Activated T-helper 9 cell treated with anti-CD3 and anti-CD28 coated beads, Interleukin-2, amount 50 U/mL, for 16 hours (primary cell): Measurements from ENCODE around the gene ARHGEF11.

Source experiments
- DNase-seq: peaks from one replicate; pipeline ENCODE4 v3.0.0-alpha.2; 2020; ENCODE audit warnings: low read depth

ARHGEF11 gene

DNA sequence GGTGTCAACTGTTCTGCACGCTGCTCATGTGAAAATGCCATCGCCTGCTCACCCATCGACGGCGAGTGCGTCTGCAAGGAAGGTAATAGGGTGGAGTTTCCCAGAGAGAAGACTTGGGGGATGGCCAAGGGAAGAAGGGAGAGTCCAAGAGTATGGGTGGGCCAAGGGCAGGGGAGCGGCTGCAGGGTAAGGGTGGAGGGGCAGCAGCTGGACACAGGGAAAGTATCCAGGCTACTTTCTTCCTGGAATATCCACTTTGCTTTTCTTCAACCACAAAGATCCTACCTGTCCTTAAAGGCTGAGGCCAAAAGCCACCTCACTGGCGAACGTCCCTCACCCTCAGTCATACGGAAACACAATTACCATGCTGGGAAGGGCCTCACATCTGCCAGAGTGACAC, 136.6 kb downstream of the ARHGEF11 start:
- DNase-seq = no peak

DNA sequence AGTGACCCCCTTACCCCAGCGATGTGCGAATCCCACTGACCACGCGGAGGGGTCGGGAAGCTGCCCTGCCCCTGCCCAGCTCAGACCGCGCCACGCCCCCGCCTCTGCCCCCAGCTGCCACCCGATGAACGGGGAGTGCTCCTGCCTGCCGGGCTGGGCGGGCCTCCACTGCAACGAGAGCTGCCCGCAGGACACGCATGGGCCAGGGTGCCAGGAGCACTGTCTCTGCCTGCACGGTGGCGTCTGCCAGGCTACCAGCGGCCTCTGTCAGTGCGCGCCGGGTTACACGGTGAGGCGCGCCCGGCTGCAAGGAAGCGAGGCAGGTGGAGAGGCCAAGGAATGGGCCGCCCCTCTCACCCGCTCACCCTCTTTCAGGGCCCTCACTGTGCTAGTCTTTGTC, 137.0 kb downstream of the ARHGEF11 start:
- DNase-seq = no peak

DNA sequence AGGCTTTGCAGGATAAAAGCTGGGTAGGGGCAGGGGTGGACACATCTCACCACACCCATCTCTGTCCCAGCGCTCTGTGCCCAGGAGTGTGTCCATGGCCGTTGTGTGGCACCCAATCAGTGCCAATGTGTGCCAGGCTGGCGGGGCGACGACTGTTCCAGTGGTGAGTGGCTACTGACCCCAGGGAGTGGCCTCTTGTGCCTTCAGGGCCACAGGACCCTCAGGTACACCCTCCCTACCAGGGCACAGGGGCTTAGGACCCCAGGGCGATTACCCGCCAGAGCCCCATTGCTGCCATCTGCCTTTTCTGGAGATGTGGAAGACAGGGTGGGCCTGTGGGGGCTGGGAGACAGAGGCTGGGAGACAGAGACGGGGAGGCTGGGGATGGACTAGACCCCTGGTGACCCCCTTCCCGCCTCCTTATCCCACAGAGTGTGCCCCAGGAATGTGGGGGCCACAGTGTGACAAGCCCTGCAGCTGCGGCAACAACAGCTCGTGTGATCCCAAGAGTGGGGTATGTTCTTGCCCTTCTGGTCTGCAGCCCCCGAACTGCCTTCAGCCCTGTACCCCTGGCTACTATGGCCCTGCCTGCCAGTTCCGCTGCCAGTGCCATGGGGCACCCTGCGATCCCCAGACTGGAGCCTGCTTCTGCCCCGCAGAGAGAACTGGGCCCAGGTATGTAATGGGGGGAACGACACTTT, 139.2 kb downstream of the ARHGEF11 start:
- no peak for DNase-seq

DNA sequence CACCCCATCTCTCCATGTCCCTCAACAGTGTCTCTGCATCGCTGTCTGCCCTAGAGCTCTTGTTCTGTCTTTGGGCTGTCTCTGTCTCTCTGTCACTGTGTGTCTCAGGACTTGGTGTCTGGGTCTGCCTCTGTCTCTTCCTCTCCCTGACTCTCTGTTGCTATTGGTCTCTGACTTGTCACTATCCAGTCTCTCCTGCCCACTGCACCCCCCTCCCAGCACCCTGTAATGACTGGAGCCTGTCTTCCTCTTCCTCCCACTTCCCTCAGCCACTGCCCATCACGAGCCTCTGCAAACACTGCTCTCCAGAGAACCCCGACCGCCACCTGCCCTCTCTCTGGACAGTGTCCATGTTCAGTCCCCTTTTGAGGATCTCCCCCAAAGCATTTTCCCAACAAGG, 139.9 kb downstream of the ARHGEF11 start:
- DNase-seq = no peak

DNA sequence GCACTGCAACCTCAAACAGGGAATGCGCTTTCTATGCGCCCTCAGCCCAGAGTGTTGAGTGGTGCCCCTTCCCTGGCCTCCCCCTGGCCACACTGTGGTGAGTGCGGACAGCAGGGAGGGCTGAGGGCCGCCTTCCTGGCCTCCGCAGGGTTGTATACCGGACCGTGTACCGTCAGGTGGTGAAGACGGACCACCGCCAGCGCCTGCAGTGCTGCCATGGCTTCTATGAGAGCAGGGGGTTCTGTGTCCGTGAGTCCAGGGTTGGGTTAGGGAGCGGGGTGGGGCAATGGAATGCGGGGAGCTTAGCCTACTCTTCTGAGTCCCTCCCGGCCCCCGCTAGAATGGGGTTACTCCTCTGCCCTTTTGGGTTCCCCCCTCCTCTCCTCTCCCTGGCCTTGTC, 140.4 kb downstream of the ARHGEF11 start:
- no peak for DNase-seq

DNA sequence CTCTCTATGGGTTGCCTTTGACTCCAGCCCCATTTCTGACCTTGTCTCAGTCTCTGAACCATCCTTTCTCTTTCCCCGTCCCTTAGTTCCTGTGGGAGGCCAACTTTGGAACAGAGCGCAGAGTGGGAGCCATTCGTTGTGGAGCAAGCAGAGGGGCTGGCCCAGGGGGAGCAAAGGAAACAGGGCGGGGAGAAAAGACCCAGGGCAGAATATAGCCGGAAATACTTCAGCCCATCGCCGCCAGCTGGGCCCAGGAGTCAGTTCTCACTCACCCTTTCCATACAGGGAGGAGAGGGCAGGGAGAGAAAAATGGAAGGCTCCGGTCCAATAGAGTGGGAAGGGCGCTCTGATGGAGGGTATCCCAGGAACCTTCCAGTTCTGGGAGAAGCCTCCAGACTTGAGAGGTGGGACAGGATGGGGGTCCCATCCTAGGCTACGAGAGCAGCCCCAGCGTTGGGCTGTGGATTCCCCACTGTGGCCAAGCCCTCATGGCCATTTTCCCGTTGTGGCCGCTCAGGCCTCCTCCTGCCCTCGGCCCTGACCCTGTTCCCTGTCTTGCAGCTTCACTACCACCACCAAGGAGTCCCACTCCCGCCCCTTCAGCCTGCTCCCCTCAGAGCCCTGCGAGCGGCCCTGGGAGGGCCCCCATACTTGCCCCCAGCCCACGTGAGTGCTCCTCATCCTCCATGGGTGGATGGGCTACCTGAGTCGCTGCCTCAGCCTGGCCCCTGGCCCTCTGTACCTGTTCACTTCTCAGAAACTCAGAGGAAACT, 141.2 kb downstream of the ARHGEF11 start:
- no peak for DNase-seq

DNA sequence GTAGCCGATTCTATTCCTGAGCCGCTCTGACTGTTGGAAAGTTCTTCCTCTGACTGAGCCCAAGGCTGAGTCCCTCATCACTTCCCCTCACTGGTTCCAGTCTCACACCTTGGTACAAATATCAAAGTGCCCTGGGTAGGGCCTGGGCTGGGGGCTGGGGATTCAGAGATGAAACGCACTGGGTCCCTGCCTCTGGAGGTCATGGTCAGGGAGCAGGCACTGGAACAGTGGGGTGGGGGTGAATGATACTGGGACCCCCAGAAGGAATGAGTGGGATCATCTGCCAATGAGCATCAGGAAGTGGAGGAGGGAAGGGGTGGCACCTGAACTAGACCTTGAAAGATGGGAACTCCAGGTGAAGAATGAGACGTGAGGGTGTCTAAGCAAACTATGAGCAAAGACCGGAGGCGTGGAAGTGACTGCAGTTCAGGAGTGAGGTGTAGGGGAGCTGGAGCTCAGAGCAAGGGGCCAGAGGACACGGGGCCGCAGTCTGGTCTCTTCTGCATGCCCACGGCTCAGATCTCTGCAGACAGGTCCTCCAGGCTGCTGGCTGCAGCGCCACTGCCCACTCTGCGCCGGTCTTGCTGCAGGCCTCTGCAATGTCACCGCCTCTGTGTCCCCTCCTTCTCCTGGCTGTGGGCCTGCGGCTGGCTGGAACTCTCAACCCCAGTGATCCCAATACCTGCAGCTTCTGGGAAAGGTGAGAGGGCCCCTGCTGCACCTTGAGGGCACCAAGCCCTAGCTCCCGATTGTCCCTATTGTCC, 142.0 kb downstream of the ARHGEF11 start:
- no peak for DNase-seq

DNA sequence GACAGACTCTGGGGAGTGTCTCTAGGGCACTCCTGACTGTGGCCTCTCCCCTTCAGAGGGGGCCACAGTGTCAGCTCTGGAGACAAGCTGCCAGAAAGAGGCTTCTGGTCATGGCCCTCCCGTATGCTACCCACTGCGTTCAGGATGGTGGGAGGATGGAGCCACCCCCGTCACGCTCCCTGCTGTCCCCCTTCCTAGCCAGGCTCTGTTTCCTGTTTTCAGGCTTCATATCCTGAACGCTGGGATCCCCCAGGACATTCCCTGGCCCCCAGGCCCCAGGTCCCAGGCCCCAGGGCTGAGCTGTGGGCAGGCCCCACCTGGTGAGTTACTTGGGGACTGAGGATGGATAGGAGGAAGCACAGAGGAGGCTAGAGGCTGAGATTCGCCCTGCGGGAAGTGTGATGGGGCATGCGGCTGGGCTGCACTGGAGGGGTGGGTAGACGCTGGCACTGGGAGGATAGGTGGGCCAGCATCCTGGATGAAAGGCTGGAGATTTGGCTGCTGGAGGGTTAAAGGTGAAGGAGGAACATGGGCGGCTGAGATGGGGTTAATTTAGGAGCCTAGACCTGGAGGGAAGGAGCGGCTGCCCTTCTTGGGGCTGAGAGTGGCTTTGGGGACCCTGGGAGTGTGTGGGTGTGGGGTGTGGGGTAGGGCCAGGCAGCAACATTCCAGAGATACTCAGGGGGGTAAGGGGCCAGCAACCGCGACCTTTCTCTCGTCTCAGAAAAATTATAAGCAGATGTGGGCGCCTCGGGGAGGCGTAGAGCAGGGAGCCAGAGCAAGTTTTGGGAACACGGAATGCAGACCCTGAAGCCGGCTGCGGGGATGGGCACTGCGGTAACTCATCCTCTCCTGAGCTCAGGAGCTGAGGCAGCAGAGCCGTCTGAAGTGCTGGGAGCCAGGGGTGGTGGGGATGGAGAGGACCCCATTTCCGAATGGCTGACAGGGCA, 143.3 kb downstream of the ARHGEF11 start:
- no peak for DNase-seq

DNA sequence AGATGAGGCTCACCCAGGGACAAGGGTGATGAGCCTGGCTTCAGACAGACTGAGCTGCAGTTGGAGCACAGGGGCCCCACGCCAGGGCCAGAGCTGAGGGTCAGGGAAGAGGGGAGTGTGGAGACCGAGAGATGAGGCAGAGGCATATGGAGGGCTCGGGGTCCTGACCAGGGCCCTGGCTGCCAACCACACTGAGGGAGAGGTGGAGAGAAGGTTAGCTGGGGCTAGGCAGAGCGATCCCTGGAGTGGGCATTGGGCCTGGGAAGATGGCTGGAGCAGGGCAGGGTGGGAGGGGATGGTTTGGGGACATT, 144.0 kb downstream of the ARHGEF11 start:
- no peak for DNase-seq

DNA sequence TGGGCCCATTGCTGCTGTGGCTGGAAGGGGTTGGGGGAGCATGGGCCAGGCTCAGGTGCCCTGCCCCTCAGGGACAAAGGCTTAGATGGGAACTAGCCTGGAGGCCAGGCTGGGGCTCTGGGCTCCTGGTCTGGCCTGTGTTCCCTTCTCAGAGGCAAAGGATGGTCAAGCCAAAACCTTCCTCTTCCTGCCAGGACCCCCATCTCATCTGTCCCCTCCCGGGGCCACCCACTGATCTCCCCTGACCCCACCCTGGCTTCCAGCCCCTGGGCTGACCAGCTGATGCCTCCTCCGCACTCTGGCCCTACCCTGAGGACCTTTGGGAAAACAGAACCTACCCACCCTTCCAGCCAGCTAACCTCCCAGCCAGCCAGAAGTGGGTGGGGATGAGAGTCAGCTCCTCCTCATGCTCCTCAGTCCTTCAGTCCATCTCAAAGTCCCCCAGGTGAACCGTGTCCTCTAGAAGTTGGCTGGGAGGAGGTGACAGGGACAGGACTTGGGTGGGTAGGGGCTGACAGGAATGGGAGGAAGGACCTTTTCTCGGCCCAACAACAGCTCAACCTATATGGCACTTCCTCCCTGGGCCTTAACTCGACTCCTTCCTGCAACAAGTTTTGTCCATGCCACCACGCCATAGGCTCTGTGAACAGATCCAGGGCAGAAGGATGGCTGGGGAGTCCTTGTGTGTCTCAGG, 144.5 kb downstream of the ARHGEF11 start:
- no peak for DNase-seq

DNA sequence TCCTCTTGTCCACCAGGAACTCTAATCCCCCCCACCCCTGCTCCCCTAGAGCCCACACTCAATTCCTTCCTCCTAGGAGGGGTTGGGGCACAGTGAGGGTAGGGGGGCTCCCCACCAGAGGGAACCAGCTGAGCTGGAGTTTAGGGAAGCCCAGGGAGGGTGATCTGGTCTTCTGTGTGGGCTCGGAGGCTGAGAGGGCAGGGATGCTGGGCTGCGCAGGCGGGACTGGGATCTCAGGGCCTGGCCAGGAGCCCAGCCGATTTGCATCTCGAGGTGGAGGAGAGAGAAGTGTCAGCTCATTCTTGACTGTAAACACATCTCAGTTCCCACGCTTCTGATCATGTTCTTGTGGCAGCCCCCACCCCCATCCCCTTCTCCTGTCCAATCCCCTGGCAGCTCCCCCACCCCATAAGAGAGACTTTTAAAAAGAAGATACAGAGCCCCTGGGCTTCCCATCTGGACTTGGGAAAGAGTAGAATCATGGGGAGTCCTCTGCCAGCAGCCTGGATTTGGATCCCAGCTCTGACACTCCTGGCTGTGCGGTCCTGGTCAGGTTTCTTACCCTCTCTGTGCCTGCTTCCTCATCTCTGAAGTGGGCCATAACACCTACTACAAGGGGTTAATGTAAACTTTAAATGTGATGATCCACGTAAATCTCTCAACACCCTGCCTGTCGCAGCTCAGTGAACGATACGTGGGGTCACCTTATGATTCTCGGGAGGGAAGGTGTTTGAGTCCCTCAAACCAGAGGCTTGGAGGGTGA, 145.4 kb downstream of the ARHGEF11 start:
- no peak for DNase-seq

DNA sequence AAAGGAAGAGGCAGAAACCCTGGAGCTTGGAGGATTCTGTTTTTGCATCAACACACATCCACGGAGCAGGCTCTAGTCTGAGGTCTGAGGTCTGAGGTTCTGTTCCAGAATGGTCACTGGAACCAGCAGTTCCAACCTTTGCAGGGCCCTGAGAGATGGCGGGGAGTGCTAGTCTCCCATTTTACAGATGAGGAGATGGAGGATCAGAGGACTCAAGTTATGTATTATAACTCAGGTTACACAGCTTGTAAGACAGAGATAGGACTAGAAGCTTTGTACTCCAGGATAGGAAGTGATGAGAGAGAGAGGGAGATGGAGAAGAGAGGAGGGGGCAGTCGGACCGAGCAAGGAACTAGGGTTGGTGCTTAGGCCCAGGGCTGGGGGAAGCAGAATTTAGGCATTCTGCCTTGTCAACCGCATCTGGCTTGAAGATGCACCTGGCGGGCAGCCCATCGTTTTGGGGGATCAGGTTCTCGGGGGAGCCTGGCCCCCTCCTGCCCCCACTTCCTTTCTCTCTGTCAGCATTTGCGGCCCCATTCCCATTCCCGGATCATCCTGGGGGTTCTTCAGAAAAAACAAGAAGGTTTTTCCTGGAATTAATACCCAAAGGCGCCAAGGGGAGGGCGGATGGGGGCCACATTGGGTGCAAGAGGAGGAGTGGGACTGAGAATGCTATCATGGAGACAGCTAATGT, 146.4 kb downstream of the ARHGEF11 start:
- DNase-seq = no peak

DNA sequence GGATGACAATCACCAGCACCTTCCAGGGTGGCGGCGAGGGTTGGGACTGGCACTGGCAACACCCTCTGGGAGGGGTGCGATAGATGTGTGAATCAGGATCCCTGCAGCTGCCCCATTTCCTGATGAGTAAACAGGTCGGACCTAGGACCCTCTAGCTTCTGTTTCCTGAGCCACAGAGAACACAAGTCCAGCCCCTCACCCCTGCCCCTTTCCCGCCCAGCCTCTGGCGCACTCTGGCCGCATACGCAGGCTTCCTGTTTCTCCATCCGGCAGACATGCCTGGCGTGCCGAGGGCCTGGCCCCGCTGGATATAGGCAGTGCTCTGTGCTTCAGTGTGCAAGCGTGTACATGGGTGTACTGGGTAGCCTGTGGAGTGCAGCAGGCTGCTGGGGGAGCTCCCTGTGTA, 147.4 kb downstream of the ARHGEF11 start:
- no peak for DNase-seq

DNA sequence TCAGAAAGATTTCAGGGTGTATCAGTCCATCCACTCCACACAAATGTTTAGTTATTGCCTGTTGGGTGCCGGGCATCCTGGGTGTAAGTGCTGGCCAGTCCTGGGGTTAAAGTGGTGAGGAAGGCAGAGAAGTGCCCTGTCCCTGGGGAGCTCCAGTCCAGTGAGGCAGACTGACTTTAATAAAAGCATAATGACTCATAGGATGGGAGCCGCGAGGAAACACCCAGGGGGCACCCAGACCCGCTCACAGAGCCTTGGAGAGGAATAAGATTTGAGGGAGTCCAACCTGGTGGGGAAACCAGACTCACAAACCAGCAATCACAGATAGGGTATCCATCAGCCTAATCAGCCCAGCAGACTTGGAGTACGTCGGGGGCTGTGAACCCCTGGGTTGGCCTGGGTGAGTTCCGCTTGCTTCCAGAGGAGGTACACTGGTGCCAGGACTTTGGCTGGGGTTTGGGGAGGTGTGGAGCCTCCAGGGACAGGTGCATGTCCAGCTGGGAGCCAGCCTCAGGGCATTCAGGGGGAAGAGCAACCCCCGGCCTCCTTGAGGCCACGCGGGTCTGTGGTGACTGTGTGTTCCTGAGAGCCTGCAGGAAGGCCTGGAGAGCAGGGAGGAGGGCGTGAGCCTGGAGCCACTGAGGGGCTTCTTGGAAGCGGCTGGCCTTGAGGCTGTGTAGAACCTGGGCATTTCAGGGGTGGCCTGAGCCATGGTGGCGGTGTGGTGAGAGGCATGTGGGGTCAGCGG, 148.3 kb downstream of the ARHGEF11 start:
- DNase-seq = no peak

DNA sequence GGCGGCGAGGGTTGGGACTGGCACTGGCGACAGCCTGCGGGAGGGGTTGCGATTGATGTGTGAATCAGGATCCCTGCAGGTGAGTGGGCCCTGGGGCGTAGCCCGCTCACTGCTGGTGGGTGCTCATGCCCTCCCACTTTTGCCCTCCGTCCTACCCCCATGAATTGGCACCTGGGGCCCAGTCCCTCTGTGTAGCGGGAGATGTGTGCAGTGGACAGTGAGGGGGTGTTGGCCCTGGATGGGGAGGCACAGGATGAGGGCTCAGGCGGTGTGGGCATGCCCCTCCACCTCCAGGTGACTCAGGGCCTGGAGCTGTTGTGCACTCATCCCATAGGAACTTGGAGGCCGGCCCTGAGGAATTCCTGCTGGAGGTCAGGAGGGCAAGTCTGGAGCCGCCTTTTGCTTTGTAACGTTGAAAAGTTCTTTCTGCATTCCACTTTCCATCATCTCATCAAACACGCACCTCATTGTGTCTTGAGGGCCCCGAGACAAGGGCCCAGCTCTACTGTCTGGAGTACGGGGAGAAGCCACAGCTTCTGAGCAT, 149.0 kb downstream of the ARHGEF11 start:
- DNase-seq = no peak

DNA sequence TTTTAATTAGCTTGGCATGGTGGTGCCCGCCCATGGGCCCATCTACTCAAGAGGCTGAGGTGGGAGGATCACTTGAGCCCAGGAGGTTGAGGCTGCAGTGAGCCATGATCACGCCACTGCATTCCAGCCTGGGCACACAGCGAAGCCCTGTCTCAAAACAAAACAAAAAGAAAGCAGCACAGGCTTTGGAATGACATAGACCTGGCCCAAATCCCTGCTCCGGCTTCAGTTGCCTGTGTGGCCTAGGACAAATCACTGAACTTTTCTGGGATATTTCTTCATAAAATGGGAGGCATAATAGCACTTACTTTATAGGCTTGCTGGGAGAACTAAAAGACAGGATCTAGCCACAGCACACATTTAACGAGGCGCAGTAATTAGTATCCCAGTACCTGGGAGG, 149.6 kb downstream of the ARHGEF11 start:
- DNase-seq = no peak

DNA sequence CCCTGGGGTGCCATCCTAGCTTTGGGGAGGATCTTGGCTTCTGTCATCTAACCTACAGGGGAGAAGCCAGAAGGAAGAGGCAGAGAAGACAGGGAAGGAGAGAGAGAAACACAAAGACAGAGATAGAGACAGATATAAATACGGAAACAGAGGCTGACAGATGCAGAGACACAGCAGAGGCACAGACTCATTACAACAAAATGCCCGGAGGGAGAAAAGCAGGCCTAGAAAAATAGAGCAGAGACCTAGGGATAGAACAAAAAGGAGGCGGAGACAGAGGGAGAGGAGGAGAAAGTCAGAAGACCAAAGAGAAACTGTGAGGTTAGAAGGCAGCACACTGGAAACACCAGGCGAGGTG, 150.1 kb downstream of the ARHGEF11 start:
- DNase-seq = no peak

DNA sequence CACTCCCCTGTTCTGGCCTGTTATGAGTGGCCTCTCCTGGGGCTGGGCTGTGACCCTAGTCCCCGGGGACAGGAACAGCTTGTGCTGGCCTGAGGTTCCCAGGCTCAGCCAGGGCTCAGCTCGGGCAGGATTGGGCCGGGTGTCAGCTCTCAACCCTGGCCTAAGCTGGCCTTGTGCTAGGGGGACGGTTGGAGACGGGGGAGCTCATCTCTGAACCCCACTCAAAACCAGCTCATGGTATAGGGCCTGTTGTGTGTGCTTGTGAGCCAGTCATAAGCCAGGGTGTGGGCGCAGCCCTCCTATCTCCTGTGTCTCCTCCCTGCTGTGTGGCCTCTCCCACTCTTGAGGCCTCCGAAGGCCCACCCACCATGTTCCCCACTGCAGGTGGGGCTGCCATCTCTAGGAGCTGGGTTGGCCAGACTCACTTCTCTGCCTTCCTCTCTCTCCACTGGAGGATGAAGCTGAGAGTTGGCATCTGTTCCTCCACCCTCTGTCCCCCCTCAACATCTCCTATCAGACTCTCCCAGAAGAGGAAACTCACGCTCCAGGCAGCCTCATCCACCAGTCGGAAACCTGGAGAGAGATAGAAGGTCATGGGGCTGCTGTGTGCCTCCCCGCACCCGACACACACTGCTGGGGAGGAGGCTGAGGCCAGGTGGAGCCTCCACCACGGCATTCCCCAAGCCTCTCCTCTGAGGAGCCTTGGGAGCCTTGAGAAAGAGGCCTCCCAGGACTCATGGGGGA, 150.7 kb downstream of the ARHGEF11 start:
- DNase-seq = no peak
